Esophagus muscularis mucosa (tissue), 4 donors: Measurements from ENCODE around the gene SFRP2.

Experiments used
- EP300 ChIP-seq: sonication (generic); formaldehyde crosslinking; IDR thresholded peaks from one replicate; pipeline ENCODE4 v1.6.1; 2017; ENCODE audit warnings: antibody characterized with exemption
- POLR2AphosphoS5 ChIP-seq, 2 donors: sonication (generic); formaldehyde crosslinking; IDR thresholded peaks; one replicate each; pipeline ENCODE4 v1.6.1; 2017; ENCODE audit warnings: antibody characterized with exemption in 2 of 2
- TF ChIP-seq, protein P1 (sequence below), 3 experiments: fragments of 200-600 bp in 2 of 3; fragments of 450-650 bp in 1 of 3; sonication (generic) in 2 of 3; IDR thresholded peaks; one replicate each; pipeline ENCODE4 v1.5.1; 2017 to 2019; ENCODE audit warnings: antibody characterized with exemption in 3 of 3, mild to moderate bottlenecking in 2 of 3, moderate library complexity in 1 of 3

DNA sequence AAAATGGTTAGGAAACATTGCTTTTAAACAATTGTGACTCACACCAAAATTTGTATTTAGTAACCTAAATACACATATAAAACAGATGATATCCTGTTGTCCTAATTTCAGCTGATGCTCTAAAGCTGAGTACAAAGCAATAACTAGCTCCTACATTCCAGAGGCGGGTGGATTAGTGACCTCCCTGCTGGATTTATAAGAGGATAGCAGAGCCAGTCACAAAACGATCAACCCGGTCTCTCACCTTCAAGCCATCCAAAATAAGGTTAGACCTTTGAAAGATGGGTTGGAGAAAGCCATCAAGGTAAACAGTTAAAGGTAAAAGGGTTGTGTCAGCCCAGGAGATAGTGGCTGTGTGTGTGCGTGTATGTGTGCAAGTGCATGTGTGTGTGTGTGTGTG, 43.2 kb upstream of the SFRP2 start:
- TF ChIP-seq POLR2AphosphoS5 (IDR thresholded peaks at IDR 0.05) (no peak), EP300 (no peak)
- TF ChIP-seq, protein P1, sequence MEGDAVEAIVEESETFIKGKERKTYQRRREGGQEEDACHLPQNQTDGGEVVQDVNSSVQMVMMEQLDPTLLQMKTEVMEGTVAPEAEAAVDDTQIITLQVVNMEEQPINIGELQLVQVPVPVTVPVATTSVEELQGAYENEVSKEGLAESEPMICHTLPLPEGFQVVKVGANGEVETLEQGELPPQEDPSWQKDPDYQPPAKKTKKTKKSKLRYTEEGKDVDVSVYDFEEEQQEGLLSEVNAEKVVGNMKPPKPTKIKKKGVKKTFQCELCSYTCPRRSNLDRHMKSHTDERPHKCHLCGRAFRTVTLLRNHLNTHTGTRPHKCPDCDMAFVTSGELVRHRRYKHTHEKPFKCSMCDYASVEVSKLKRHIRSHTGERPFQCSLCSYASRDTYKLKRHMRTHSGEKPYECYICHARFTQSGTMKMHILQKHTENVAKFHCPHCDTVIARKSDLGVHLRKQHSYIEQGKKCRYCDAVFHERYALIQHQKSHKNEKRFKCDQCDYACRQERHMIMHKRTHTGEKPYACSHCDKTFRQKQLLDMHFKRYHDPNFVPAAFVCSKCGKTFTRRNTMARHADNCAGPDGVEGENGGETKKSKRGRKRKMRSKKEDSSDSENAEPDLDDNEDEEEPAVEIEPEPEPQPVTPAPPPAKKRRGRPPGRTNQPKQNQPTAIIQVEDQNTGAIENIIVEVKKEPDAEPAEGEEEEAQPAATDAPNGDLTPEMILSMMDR (IDR thresholded peaks at IDR 0.05): no peak
